Natural killer cell (primary cell): Measurements from ENCODE around the gene RSPRY1. TPM values are rescaled to one million over a fixed set of nuclear protein-coding genes. Genes with fewer than 3 reads are reported as not detected.

Experiments
- ATAC-seq, 3 donors: fragments of 150-1000 bp in 2 of 3; fragments of 200-7000 bp in 1 of 3; cut with Tn5 transposase; 1 replicate in 1 of 3; 2 replicates in 2 of 3; pipeline ENCODE4 v1.10.0; 2021; ENCODE audit warnings: mild to moderate bottlenecking in 2 of 3, moderate library complexity in 2 of 3
- DNase-seq, 2 donors: peaks; one replicate each; pipeline versions ENCODE4 v3.0.0 to v3.0.0-alpha.2; 2013 to 2021; ENCODE audit warnings: mixed read lengths in 1 of 2
- H3K27ac ChIP-seq: one replicate; pipeline ENCODE4 v1.5.1; 2013; ENCODE audit warnings: mild to moderate bottlenecking, low read length
- H3K27me3 ChIP-seq: one replicate; pipeline ENCODE4 v1.6.1; 2013; ENCODE audit warnings: low read length; ENCODE audit not compliant: control insufficient read depth, insufficient read depth
- H3K36me3 ChIP-seq: one replicate; pipeline ENCODE4 v1.6.1; 2013; ENCODE audit warnings: low read length; ENCODE audit not compliant: control insufficient read depth, insufficient read depth
- H3K4me1 ChIP-seq: one replicate; pipeline ENCODE4 v1.6.1; 2013; ENCODE audit warnings: low read length; ENCODE audit not compliant: control insufficient read depth, insufficient read depth
- H3K4me3 ChIP-seq: one replicate; pipeline ENCODE4 v1.5.1; 2013; ENCODE audit warnings: low read length
- H3K9me3 ChIP-seq: one replicate; pipeline ENCODE4 v1.6.1; 2013; ENCODE audit warnings: low read length; ENCODE audit not compliant: control insufficient read depth, insufficient read depth
- H3K27ac Mint-ChIP-seq, 2 donors: one replicate each; pipeline ENCODE4 v1.8.0; 2022; ENCODE audit warnings: mild to moderate bottlenecking in 2 of 2, mixed read lengths in 2 of 2, moderate library complexity in 1 of 2
- H3K27me3 Mint-ChIP-seq, 2 donors: one replicate each; pipeline ENCODE4 v1.8.0; 2022; ENCODE audit warnings: low read depth in 2 of 2, mixed read lengths in 2 of 2
- H3K36me3 Mint-ChIP-seq: one replicate; pipeline ENCODE4 v1.8.0; 2022; ENCODE audit warnings: mixed read lengths
- H3K4me1 Mint-ChIP-seq, 2 donors: one replicate each; pipeline ENCODE4 v1.8.0; 2022; ENCODE audit warnings: mixed read lengths in 2 of 2
- H3K4me3 Mint-ChIP-seq: one replicate; pipeline ENCODE4 v1.8.0; 2022; ENCODE audit warnings: mild to moderate bottlenecking, moderate library complexity, mixed read lengths
- H3K9me3 Mint-ChIP-seq, 2 donors: one replicate each; pipeline ENCODE4 v1.8.0; 2022; ENCODE audit warnings: mixed read lengths in 2 of 2
- WGBS: methylation state at CpG from one replicate; pipeline ENCODE4 v1.1.7; 2013; ENCODE audit warnings: missing lambda C conversion rate; ENCODE audit not compliant: insufficient coverage; 5-methylcytosine and 5-hydroxymethylcytosine counted together
- intact Hi-C: fragments of 100-400 bp; cut with micrococcal nuclease; formaldehyde crosslinking; loops from one replicate; pipeline ENCODE4 v1.14.2; 2022
- total RNA-seq, 4 donors: library from RNA; stranded (reverse); fragments of 120-200 nt in 1 of 4; gene quantifications; one replicate each; pipeline versions ENCODE4 v1.2.3 to v1.2.4, GENCODE V29; 2013 to 2022
- TF ChIP-seq, protein P1 (sequence below): fragments of 200-600 bp; IDR thresholded peaks from one replicate; pipeline ENCODE4 v1.8.0; 2022; ENCODE audit warnings: antibody characterized with exemption

RSPRY1 gene
- total RNA-seq, 3 donors from 2014 or later (not counting 1 experiment from before 2014, with no cell fraction given) = 22.6 to 26.6 (median 23.4) TPM

DNA sequence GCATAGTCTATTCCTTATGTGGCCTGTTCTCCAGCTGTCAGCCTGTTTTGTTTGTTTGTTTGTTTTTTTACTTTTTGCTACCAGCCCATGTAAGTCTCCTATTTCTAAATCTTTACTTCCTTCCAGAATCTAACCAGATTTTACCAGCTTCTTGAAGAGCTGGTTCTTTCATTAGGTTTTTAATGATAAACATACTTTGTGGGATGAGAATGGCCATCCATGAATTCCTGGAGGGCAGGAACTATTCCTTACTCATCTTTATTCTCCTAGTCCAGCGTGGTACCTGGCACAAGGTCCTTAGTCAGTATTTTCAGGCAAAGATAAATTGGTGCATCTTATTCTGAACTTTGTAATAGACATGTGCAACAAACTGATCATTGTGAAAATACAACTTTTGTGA lies 17.3 kb downstream of the RSPRY1 start:
- DNase-seq (no peak), ATAC-seq (no peak)
- intact Hi-C loops = no loop called here
- peaks cover 9% of the 10 kb centered on the region for H3K36me3 Mint-ChIP-seq
- Histone ChIP-seq H3K27ac (no peak overlapping the region), H3K4me1 (no peaks in the 10 kb centered on the region), H3K36me3 (peaks cover 37% of the 10 kb centered on the region), H3K27me3 (no peaks in the 10 kb centered on the region), H3K9me3 (no peaks in the 10 kb centered on the region), H3K4me3 (no peak overlapping the region)
- no peaks in the 10 kb centered on the region for H3K27me3 Mint-ChIP-seq
- 89% methylated on average over 1 of the region's 1 CpG for WGBS
- TF ChIP-seq, protein P1, sequence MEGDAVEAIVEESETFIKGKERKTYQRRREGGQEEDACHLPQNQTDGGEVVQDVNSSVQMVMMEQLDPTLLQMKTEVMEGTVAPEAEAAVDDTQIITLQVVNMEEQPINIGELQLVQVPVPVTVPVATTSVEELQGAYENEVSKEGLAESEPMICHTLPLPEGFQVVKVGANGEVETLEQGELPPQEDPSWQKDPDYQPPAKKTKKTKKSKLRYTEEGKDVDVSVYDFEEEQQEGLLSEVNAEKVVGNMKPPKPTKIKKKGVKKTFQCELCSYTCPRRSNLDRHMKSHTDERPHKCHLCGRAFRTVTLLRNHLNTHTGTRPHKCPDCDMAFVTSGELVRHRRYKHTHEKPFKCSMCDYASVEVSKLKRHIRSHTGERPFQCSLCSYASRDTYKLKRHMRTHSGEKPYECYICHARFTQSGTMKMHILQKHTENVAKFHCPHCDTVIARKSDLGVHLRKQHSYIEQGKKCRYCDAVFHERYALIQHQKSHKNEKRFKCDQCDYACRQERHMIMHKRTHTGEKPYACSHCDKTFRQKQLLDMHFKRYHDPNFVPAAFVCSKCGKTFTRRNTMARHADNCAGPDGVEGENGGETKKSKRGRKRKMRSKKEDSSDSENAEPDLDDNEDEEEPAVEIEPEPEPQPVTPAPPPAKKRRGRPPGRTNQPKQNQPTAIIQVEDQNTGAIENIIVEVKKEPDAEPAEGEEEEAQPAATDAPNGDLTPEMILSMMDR = no peak
- no peak overlapping the region for H3K4me3 Mint-ChIP-seq
- H3K27ac Mint-ChIP-seq = peak overlapping the region in 1 of 2 donors; percentile 8
- H3K9me3 Mint-ChIP-seq = no peaks in the 10 kb centered on the region
- peaks cover 4 to 11% of the 10 kb centered on the region in 2 donors for H3K4me1 Mint-ChIP-seq

DNA sequence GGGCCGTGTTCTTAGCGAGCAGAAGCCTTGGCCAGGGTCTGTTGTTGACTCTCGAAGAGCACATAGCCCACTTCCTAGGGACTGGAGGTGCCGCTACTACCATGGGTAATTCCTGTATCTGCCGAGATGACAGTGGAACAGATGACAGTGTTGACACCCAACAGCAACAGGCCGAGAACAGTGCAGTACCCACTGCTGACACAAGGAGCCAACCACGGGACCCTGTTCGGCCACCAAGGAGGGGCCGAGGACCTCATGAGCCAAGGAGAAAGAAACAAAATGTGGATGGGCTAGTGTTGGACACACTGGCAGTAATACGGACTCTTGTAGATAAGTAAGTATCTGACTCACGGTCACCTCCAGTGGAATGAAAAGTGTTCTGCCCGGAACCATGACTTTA lies 18.5 kb downstream of the RSPRY1 start:
- no peak for DNase-seq
- Mint-ChIP-seq H3K27me3 (no peaks in the 10 kb centered on the region), H3K4me3 (no peak overlapping the region), H3K9me3 (no peaks in the 10 kb centered on the region), H3K27ac (no peak overlapping the region), H3K36me3 (peaks cover 9% of the 10 kb centered on the region), H3K4me1 (peaks cover 0 to 4% of the 10 kb centered on the region in 2 donors)
- H3K9me3 ChIP-seq = no peaks in the 10 kb centered on the region
- ATAC-seq = no peak
- peaks cover 43% of the 10 kb centered on the region for H3K36me3 ChIP-seq
- H3K4me3 ChIP-seq = no peak overlapping the region
- 97% methylated on average over 12 of the region's 12 CpGs for WGBS
- intact Hi-C loops = no loop called here
- TF ChIP-seq, protein P1 = no peak
- H3K27ac ChIP-seq = no peak overlapping the region
- no peaks in the 10 kb centered on the region for H3K4me1 ChIP-seq
- no peaks in the 10 kb centered on the region for H3K27me3 ChIP-seq

DNA sequence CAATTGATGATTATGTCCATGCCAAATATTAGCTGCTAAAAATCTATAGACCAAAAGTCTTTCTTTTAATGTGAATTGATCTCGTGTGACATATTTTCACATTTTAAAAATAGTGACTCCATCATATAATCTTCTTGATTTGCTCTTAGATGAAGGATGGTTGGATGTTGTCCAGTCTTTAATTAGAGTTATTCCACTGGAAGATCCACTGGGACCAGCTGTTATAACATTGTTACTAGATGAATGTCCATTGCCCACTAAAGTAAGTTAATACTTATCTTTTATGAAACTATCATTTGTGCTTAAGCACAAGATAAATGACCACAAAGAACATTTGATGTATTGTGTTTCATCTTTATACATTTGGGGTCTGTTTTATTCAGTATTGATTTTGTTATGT lies 22.8 kb downstream of the RSPRY1 start:
- no peak overlapping the region for H3K27ac Mint-ChIP-seq
- H3K27me3 Mint-ChIP-seq = no peaks in the 10 kb centered on the region
- DNase-seq (no peak), ATAC-seq (no peak)
- intact Hi-C loops = no loop called here
- H3K4me1 Mint-ChIP-seq = no peaks in the 10 kb centered on the region
- H3K27ac ChIP-seq = no peak overlapping the region
- WGBS = no CpG with 5 or more reads among the region's 1 CpG
- H3K4me3 Mint-ChIP-seq = no peak overlapping the region
- H3K36me3 Mint-ChIP-seq = peaks cover 21% of the 10 kb centered on the region
- H3K36me3 ChIP-seq = peaks cover 66% of the 10 kb centered on the region
- no peaks in the 10 kb centered on the region for H3K4me1 ChIP-seq
- H3K9me3 Mint-ChIP-seq = no peaks in the 10 kb centered on the region
- no peak overlapping the region for H3K4me3 ChIP-seq
- TF ChIP-seq, protein P1 = no peak
- H3K9me3 ChIP-seq = no peaks in the 10 kb centered on the region
- no peaks in the 10 kb centered on the region for H3K27me3 ChIP-seq

DNA sequence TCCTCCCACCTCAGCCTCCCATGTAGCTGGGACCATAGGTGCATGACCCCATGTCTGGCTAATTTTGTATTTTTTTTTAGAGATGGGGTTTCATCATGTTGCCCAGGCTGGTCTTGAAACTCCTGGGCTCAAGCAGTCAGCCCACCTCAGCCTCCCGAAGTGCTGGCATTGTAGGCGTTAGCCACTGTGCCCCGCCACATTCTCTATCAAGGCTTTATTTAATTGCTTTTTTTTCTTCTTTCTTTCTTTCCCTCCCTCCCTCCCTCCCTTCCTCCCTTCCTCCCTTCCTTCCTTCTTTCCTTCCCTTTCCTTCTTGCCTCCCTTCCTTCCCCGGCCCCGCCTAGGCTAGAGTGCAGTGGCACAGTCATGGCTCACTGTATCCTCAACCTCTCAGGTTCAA lies 23.7 kb downstream of the RSPRY1 start:
- Mint-ChIP-seq H3K4me3 (no peak overlapping the region), H3K27ac (no peak overlapping the region), H3K9me3 (no peaks in the 10 kb centered on the region), H3K4me1 (no peaks in the 10 kb centered on the region), H3K27me3 (no peaks in the 10 kb centered on the region), H3K36me3 (peaks cover 22% of the 10 kb centered on the region)
- H3K27ac ChIP-seq = no peak overlapping the region
- H3K4me1 ChIP-seq = no peaks in the 10 kb centered on the region
- H3K36me3 ChIP-seq = peaks cover 66% of the 10 kb centered on the region
- TF ChIP-seq, protein P1 = no peak
- no peak overlapping the region for H3K4me3 ChIP-seq
- no peaks in the 10 kb centered on the region for H3K9me3 ChIP-seq
- H3K27me3 ChIP-seq = no peaks in the 10 kb centered on the region
- ATAC-seq (no peak), DNase-seq (no peak)
- WGBS = 97% methylated on average over 5 of the region's 5 CpGs
- intact Hi-C loops = no loop called here
